Hair follicle dermal papilla cell (primary cell): ENCODE measurements around the gene GPBP1. TPM values are rescaled to one million over a fixed set of nuclear protein-coding genes. Genes with fewer than 3 reads are reported as not detected.

Experiments
- small RNA-seq: library from RNA; depleted of rRNA; stranded (forward); fragments of <200 nt; gene quantifications from one replicate; pipeline ENCODE3, GENCODE V24; 2012
- total RNA-seq: library from RNA; depleted of rRNA; stranded (reverse); fragments of >200 nt; gene quantifications from 2 replicates; pipeline ENCODE4 v1.2.3, GENCODE V29; 2012

GPBP1 gene, protein sequence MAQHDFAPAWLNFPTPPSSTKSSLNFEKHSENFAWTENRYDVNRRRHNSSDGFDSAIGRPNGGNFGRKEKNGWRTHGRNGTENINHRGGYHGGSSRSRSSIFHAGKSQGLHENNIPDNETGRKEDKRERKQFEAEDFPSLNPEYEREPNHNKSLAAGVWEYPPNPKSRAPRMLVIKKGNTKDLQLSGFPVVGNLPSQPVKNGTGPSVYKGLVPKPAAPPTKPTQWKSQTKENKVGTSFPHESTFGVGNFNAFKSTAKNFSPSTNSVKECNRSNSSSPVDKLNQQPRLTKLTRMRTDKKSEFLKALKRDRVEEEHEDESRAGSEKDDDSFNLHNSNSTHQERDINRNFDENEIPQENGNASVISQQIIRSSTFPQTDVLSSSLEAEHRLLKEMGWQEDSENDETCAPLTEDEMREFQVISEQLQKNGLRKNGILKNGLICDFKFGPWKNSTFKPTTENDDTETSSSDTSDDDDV
- 50.9 and 61.7 TPM in 2 replicates for total RNA-seq

DNA sequence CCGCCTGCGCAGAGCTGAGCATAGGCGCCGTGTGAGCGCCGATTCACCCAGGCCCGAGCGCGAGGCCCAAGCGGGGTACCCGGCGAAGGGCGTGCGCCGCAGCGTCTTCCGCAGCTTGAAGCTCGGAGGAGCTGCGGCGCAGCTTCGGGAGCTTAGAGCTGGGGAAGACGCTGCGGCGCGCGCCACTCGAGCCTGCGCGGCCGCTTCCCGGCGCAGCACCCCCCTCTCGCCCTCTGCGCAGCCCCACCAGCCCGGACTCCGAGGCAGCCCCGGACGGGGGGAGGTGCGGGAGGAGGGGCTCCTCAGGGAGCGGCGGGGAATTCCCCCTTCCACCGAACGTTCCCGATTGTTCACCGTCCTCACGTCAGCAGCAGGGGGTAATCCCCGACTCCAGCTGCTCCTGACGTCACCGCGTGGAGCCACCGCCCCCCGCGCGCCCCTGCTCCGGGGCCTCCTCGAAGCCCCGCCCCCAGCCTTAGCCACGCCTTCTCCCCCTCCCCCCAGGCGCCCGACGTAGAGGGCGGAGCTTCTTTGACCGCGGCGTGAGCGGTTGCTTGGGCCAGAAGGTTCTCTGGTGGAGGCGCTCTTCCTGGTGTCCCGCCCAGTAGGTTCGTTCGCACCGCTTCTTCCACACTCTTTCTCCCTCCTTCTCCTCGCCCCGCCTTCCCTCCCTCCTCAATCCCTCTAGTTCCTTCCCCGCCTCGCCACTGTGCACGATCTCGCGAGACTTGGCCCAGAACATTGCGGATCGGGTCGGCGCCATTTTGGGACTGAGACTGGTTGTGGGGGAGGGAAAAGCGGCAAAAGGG, at the start of gene GPBP1:
GPBP1 (plus strand) TSS at position 741 of the 809 bp plus-strand sequence. CDS start 40,072 bp downstream, outside the sequence.

Small RNAs within 50 kb of the gene (small RNA-seq; reads per million reads assigned to genes)
- gene RF00019: not detected

Other genes starting within 250 kb of the GPBP1 start
- 19.0 and 21.6 TPM in 2 replicates for gene MIER3, start 221.9 kb upstream of the GPBP1 start, total RNA-seq